SK-N-SH (cell line): ENCODE measurements around the gene BEX5.
"Not testable (repeated sequence)": the region's sequence is repeated elsewhere in the genome, so short reads cannot be mapped to it uniquely, and the experiment has no call there.

Source experiments
- CHD2 ChIP-seq: fragments of 150-350 bp; IDR thresholded peaks from 2 replicates; pipeline ENCODE4 v1.6.1; 2018; ENCODE audit warnings: low read length; ENCODE audit not compliant: partially characterized antibody
- CTCF ChIP-seq: fragments of 200-600 bp; sonication (generic); IDR thresholded peaks from 2 replicates; pipeline ENCODE4 v1.6.1; 2017; ENCODE audit warnings: antibody characterized with exemption, mild to moderate bottlenecking, moderate library complexity
- ELF1 ChIP-seq: IDR thresholded peaks from 2 replicates; pipeline ENCODE4 v1.4.0; 2012
- EP300 ChIP-seq, 2 experiments: IDR thresholded peaks; 2 replicates each; pipeline versions ENCODE4 v1.4.0 to v1.6.1; 2012; ENCODE audit warnings: borderline replicate concordance in 1 of 2, low read depth in 1 of 2, low read length in 1 of 2
- FOSL2 ChIP-seq: IDR thresholded peaks from 2 replicates; pipeline ENCODE4 v1.4.0; 2012; ENCODE audit warnings: low read depth, mild to moderate bottlenecking, moderate library complexity, borderline replicate concordance
- MAX ChIP-seq: IDR thresholded peaks from 2 replicates; pipeline ENCODE4 v1.4.0; 2012; ENCODE audit warnings: low read depth
- RAD21 ChIP-seq: IDR thresholded peaks from 2 replicates; pipeline ENCODE4 v1.6.1; 2012; ENCODE audit warnings: mild to moderate bottlenecking, low read length
- RCOR1 ChIP-seq: fragments of 150-350 bp; IDR thresholded peaks from 2 replicates; pipeline ENCODE4 v1.6.1; 2017; ENCODE audit warnings: antibody characterized with exemption, low read length
- REST ChIP-seq: IDR thresholded peaks from 2 replicates; pipeline ENCODE4 v1.6.1; 2012; ENCODE audit warnings: mild to moderate bottlenecking, low read depth, low read length, moderate library complexity
- RXRA ChIP-seq: IDR thresholded peaks from 2 replicates; pipeline ENCODE4 v1.4.0; 2012; ENCODE audit warnings: low read depth, mild to moderate bottlenecking, borderline replicate concordance
- TAF1 ChIP-seq: IDR thresholded peaks from 2 replicates; pipeline ENCODE4 v1.6.1; 2012; ENCODE audit warnings: low read depth, mild to moderate bottlenecking, low read length, moderate library complexity, borderline replicate concordance
- TCF12 ChIP-seq: IDR thresholded peaks from 2 replicates; pipeline ENCODE4 v1.4.0; 2012
- USF1 ChIP-seq: IDR thresholded peaks from 2 replicates; pipeline ENCODE4 v1.4.0; 2012; ENCODE audit warnings: low read depth, borderline replicate concordance
- USF2 ChIP-seq: fragments of 150-350 bp; IDR thresholded peaks from 2 replicates; pipeline ENCODE4 v1.6.1; 2017; ENCODE audit warnings: antibody characterized with exemption, low read length, low read depth, borderline replicate concordance

- not testable (repeated sequence) for TF ChIP-seq CTCF; CHD2; EP300 (IDR thresholded peaks at IDR 0.05; ENCODE audit: borderline replicate concordance in 1 of 2, low read depth in 1 of 2, low read length in 1 of 2); RAD21; RXRA; TAF1; REST; MAX; ELF1; RCOR1; FOSL2; USF2; USF1; TCF12
Measured at GRCh38 chrX:102141631-102142030, 14.1 kb downstream of the BEX5 start.
